ENCODE data around the gene CD226.
A peak's percentile ranks its signal among the peaks of the same experiment; 100 is the strongest.
"Not testable (repeated sequence)": the region's sequence is repeated elsewhere in the genome, so short reads cannot be mapped to it uniquely, and the experiment has no call there.

The CD226 gene

DNA sequence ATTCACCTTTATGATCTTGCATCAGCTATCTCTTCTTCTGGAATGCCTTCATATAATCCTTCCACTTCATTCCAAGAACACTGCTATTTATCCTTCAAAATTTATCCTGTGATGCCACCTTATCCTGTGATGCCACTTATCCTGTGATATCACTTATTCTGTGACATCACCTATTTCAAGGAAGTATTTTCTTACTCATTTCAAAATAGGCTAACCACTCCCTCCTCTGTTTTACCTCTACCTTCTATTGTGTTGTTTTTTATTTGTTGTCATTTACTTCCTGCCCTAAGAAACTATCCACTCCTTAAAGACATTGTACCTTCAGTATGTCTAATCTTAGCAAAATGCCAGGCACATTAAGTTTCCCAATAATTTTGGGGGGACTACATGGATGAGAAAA, 38.8 kb downstream of the CD226 start:
- DNase-seq (ENCODE audit: low read depth in 2 of 2) = no peak

DNA sequence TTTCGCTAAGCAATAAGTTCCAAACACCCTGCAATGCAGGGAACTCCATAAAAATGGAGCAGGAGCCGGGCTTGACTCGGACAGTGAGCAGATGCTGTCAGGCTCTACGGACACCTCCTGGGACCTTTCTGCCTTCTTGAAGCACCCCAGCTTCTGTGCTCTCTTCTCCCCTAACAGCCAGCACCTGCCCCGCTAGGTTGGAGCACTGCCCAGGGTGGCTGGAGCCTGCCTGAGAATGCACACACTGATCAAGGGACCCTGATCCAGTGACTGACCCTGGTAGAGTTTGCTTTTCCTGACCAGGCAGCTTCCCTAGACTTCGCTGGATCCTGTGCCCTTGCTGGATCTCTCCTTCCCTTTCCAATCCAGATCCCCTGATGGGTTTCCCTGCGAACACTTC, 40.9 kb downstream of the CD226 start:
- no peak for DNase-seq (ENCODE audit: low read depth in 2 of 2)

GRCh38 chr18:69900941-69901340, 46.7 kb downstream of the CD226 start:
- no peak for DNase-seq (ENCODE audit: low read depth in 2 of 2)

DNA sequence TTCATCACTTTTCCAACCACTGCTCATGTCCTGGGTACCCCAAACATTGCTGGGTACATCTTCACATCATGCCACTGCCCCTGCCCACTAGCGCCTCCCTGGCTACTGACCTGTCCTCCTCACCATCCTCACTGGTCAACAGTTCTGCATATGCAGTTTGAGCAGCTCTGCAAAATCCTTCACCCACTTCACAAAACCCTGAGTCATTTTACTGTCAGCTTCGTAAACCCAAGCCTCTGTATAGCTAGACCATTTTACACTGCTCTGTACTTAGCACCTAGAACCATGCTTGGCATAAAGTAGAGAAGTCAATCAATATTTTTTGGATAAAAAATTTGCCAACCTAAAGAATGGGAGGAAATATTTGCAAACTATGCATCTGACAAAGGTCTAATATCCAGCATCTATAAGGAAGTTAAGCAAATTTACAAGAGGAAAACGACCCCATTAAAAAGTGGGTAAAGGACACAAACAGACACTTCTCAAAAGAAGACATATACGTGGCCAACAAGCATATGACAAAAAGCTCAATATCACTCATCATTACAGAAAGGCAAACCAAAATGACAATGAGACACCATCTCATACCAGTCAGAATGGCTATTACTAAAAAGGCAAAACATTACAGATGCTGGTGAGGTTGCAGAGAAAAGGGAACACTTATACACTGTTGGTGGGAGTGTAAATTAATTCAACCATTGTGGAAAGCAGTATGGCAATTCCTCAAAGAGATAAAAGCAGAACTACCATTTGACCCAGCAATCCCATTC, 48.3 kb downstream of the CD226 start:
- DNase-seq (ENCODE audit: low read depth in 2 of 2) = not testable (repeated sequence)

DNA sequence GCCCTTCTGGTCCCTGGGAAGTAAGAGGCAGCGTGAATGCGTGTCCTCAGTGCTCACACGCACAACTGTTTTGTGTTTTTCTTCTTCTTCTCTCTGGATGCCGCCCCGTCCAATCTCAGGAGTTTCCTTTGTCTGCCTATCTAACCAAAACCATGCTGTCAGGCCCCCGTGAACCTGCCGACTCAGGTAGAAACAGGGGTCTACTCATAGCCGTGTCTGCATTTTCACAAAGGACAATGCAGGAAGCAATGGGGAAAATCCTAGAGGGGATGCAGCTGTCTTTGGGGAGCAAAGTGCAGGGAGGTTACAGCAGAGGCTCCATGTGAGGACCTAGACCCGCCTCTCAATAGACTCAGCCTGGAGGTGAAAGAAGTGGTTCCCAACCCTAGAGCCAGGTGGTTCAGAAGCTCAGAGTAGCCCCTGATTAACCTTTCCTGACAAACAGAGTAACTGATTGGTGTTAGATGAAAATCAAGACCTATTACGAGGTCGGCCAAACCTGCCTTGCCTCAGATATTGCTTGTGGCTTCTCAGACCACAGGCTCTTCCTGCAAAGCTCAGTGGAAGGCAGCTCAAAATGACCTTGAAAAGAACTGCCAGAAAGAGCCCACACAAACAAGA, 49.3 kb downstream of the CD226 start:
- no peak for DNase-seq (ENCODE audit: low read depth in 2 of 2)

GRCh38 chr18:69897397-69898108, 50.1 kb downstream of the CD226 start:
- no peak for DNase-seq (ENCODE audit: low read depth in 2 of 2)

- no peak for DNase-seq (ENCODE audit: low read depth in 2 of 2)
Measured at GRCh38 chr18:69895066-69896047, 52.3 kb downstream of the CD226 start.

DNA sequence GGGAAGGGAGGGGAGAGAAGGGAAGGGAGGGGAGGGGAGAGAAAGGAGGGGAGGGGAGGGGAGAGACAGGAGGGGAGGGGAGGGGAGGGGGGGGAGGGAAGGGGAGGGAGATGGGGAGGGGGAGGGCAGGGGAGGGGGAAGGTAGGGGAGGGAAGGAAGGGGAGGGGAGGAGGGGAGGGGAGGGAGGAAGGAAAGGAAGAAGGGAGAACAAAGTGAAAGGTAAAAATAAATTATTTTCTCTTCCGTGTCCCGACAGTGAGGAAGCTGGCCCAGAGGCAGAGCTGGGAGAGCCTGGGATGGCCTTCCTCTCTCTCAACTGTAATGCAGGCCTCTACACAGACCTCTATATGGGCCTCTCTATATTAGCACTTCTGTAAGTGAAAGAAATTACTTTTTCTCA, 53.2 kb downstream of the CD226 start:
- no peak for DNase-seq (ENCODE audit: low read depth in 2 of 2)

DNA sequence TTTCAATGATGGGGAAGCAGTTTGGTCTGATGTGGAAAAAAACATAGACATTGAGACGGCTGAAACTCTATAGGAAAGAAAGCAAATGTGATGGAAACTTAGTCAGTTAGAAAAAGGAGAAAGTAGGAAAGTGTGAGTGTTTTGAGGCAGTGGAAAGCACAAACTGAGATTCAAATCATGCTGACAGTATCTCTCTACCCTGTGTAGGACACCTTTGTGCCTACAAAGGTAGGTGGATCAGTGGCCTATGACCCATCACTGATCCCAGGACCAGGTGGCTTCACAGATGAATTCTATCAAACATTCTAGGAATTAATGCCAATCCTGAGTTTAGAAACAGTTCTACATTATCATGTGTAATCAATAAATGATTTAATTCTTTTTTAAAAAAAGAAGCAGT, 57.1 kb downstream of the CD226 start:
- no peak for DNase-seq (ENCODE audit: low read depth in 2 of 2)

GRCh38 chr18:69889009-69889408, 58.7 kb downstream of the CD226 start:
- no peak for DNase-seq (ENCODE audit: low read depth in 2 of 2)

- no peak for DNase-seq (ENCODE audit: low read depth in 2 of 2)
Measured at GRCh38 chr18:69887256-69887655, 60.4 kb downstream of the CD226 start.

GRCh38 chr18:69885841-69886531, 61.7 kb downstream of the CD226 start:
- peak in 1 of 2 donors; percentile 53 for DNase-seq (ENCODE audit: low read depth in 2 of 2)

- no peak for DNase-seq (ENCODE audit: low read depth in 2 of 2)
Measured at GRCh38 chr18:69885355-69885754, 62.3 kb downstream of the CD226 start.

- no peak for DNase-seq (ENCODE audit: low read depth in 2 of 2)
Measured at GRCh38 chr18:69883781-69884180, 63.9 kb downstream of the CD226 start.

DNA sequence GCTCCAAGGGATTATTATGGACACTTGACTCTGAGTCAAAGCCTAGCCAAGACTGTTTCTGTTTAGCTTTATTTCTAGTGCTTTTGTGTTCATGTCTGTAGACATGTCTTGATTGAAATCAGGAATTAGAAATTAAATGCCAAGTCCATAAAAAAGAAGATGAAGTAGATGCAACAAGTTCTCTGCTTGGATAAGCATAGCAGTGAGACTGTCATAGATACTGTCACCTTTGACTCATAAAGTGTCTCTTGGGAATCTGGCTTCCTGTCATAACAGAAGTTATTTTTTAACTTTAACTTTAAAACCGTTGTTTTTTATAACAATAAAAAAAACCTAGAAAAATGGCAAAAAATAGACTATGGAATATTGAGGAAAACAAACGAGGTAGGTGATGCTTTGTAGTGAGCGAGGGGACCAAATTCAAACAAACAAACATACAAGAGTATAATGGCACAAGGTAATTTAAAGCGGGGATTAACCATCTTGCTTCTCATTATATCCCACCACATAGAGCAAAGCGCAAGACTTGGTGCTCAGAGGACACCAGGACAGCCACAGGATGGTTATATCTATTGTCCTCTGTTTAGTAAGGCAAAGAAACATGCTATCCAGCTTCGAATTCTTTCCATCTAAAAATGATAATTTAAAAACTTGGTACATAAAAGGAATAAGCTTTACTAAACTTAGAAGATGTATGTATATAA, 64.6 kb downstream of the CD226 start:
- DNase-seq (ENCODE audit: low read depth in 2 of 2) = no peak

GRCh38 chr18:69880083-69880482, 67.6 kb downstream of the CD226 start:
- no peak for DNase-seq (ENCODE audit: low read depth in 2 of 2)

- DNase-seq (ENCODE audit: low read depth in 2 of 2) = not testable (repeated sequence)
Measured at GRCh38 chr18:69879051-69879450, 68.6 kb downstream of the CD226 start.

- DNase-seq (ENCODE audit: low read depth in 2 of 2) = no peak
Measured at GRCh38 chr18:69878213-69878933, 69.3 kb downstream of the CD226 start.

- no peak for DNase-seq (ENCODE audit: low read depth in 2 of 2)
Measured at GRCh38 chr18:69876490-69876889, 71.2 kb downstream of the CD226 start.

DNA sequence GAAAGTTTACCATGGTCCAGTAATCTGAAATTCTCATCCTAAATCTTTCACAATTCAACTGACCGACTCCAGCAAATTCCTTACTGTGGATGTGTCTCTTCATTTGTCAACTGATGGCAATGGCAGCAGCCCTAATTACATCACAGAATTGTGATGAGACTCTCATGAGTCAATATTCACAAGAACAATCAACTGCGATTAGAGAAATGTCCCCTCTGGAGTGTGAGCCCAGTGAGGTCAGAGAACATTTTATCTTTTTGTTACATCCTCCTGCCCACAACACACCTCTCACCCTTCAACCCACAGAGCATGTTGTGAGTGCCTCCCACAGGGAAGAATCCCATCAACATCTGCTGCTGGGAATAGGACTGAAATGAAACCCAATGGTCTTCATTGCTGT, 73.6 kb downstream of the CD226 start:
- DNase-seq (ENCODE audit: low read depth in 2 of 2) = no peak

All from stimulated activated CD4-positive, alpha-beta T cell treated with anti-CD3 and anti-CD28 coated beads, Interleukin-4, amount 100 ng/mL, for 48 hours (primary cell).